GM18520 (cell line): ENCODE measurements around the gene TRMT1.

Experiments
- ATAC-seq: cut with Tn5 transposase; IDR thresholded peaks from one replicate; pipeline ENCODE4 v1.9.1; 2021; ENCODE audit not compliant: unreplicated experiment

The TRMT1 gene

GRCh38 chr19:13091400-13092157 lies 25.0 kb downstream of the TRMT1 start:
- no peak for ATAC-seq

- no peak for ATAC-seq
Observed at GRCh38 chr19:13090511-13091231, 25.9 kb downstream of the TRMT1 start.

- no peak for ATAC-seq
Observed at GRCh38 chr19:13089857-13090507, 26.6 kb downstream of the TRMT1 start.

GRCh38 chr19:13089139-13089856 lies 27.2 kb downstream of the TRMT1 start:
- ATAC-seq, result no peak

GRCh38 chr19:13087795-13088537 lies 28.6 kb downstream of the TRMT1 start:
- no peak for ATAC-seq

GRCh38 chr19:13087295-13087694 lies 29.2 kb downstream of the TRMT1 start:
- ATAC-seq, result no peak

GRCh38 chr19:13086341-13086740 lies 30.2 kb downstream of the TRMT1 start:
- no peak for ATAC-seq

- no peak for ATAC-seq
Observed at GRCh38 chr19:13085666-13086065, 30.9 kb downstream of the TRMT1 start.

- no peak for ATAC-seq
Observed at GRCh38 chr19:13083627-13084026, 32.9 kb downstream of the TRMT1 start.

- ATAC-seq, result no peak
Observed at GRCh38 chr19:13083008-13083404, 33.5 kb downstream of the TRMT1 start.

GRCh38 chr19:13082192-13083007 lies 34.1 kb downstream of the TRMT1 start:
- ATAC-seq, result no peak

GRCh38 chr19:13079542-13079986 lies 37.0 kb downstream of the TRMT1 start:
- no peak for ATAC-seq

- ATAC-seq, result no peak
Observed at GRCh38 chr19:13078897-13079541, 37.5 kb downstream of the TRMT1 start.

- no peak for ATAC-seq
Observed at GRCh38 chr19:13078381-13078780, 38.2 kb downstream of the TRMT1 start.

GRCh38 chr19:13077240-13077639 lies 39.3 kb downstream of the TRMT1 start:
- no peak for ATAC-seq

GRCh38 chr19:13076787-13077186 lies 39.8 kb downstream of the TRMT1 start:
- ATAC-seq, result no peak

GRCh38 chr19:13076320-13076719 lies 40.2 kb downstream of the TRMT1 start:
- no peak for ATAC-seq

- ATAC-seq, result no peak
Observed at GRCh38 chr19:13074378-13074777, 42.2 kb downstream of the TRMT1 start.

- no peak for ATAC-seq
Observed at GRCh38 chr19:13073263-13073662, 43.3 kb downstream of the TRMT1 start.
